ENCODE results near the gene SSTR4.
"Not testable (repeated sequence)": the region's sequence is repeated elsewhere in the genome, so short reads cannot be mapped to it uniquely, and the experiment has no call there.

Gene SSTR4

DNA sequence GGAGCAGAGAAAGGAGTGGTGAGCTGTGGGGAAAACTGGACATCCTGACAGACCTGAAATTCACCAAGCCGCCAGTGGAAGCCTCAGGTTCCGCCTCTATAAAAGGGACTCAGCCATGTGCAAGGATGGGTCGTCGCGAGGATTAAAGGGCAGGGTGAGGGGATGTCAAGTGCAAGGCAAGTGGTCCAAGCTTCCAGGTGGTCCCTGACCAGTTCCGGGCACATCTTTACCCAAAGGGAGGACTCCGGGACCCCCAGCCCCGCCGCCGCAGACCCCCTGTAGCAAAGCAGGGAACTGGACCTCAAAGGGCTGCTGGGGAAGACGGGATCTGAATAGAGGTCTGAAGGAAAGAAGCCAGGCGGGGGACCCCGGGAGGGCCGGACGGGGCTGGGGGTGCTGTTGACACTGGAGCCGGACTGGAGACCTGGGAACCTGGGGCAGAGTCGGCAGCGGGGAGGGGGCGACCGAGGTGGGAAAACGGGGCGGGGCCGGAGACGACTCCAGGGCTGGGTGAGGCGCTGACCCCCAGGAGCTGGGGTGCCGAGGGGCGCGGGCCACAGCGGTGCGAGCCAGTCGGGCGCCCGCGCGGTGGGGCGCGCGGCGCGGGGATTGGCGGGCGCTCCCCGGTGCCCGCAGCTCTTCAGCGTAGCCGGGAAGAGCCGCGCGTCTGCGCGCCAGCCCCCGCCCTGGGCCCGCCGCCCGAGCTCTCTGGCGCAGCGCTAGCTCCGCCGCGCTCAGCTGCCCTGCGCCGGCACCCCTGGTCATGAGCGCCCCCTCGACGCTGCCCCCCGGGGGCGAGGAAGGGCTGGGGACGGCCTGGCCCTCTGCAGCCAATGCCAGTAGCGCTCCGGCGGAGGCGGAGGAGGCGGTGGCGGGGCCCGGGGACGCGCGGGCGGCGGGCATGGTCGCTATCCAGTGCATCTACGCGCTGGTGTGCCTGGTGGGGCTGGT is at the start of gene SSTR4:
Gene SSTR4 (plus strand): TSS at position 592 of the 951 bp plus-strand sequence. CDS start 172 bp downstream, at position 764.
- DNase-seq (ENCODE audit: low spot score): no peak

DNA sequence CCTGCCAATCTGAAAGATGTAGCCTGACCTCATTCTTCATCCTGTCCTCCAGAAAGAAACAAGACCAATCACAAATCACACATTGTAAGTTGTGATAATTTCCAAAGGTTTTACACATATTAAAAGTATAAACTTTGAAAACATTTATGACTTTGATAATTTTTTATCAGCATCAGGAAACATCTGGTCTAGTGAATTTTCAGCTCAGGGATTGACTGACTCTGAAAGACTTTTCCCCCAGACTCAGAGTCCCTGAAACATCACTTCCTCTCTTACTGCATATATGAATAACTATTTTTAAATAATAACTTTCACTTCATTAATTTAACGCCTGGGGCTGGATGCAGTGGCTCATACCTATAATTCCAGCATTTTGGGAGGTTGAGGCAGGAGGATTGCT is 48.5 kb upstream of the SSTR4 start:
- no peak for DNase-seq (ENCODE audit: low spot score)

GRCh38 chr20:22991424-22991823 is 43.7 kb upstream of the SSTR4 start:
- DNase-seq (ENCODE audit: low spot score): not testable (repeated sequence)

GRCh38 chr20:22993823-22994222 is 41.3 kb upstream of the SSTR4 start:
- DNase-seq (ENCODE audit: low spot score): no peak

DNA sequence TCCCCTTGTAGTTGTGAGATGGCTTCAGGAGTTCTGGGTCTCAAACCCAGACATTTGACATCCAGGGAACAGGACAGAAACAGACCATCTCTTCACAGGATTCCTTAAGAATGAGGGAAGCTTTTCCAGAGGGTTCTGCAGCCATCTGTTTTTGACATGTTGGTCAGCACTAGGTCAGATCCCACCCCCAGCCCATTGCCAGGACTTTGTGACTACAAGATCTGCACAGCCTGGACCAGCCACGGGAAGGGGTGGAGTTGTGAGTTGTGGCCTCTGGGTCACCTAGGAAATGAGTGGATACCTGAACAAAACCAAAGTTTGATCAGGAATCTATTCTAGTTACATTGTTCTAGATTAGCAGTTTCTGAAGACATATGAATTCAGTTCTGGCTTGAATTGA is 39.2 kb upstream of the SSTR4 start:
- no peak for DNase-seq (ENCODE audit: low spot score)

DNA sequence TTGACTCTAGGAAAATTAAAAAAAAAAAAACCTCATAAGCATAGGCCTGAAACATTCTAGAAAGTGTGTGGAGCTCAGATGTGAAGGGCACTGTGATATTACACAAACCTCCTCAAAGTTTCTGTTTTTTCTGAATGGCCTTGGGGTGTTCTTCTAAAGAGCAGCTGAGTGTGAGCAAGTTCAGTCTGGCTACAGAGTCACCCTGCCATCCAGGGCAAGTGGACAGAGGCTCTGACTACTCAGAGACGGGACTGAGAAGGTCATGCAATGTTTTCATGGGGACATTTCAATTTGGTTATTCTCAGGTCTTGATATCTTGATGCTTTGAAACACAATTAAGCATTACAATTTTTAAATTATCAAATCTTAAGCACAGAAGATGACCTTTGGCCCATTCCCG is 36.6 kb upstream of the SSTR4 start:
- no peak for DNase-seq (ENCODE audit: low spot score)

DNA sequence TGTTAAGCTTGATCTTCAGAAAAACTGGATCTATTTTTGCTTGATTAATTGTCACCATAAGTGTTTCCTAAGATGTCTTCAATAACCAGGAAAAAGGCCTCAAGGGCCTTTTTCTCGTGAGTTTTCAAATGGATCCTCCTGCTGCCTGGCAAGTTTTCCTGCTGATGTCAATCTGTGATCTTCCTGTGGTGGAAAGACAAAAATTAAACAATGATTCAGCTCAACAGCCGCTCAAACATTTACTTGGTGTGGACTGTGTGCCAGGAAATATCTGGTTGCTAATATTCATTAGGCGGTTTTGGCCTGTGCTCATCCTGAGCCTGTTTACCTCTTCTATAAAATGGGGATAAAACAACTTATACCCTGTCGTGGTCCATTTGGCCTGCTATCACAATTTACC is 35.4 kb upstream of the SSTR4 start:
- no peak for DNase-seq (ENCODE audit: low spot score)

GRCh38 chr20:23000232-23000947 is 34.7 kb upstream of the SSTR4 start:
- no peak for DNase-seq (ENCODE audit: low spot score)

DNA sequence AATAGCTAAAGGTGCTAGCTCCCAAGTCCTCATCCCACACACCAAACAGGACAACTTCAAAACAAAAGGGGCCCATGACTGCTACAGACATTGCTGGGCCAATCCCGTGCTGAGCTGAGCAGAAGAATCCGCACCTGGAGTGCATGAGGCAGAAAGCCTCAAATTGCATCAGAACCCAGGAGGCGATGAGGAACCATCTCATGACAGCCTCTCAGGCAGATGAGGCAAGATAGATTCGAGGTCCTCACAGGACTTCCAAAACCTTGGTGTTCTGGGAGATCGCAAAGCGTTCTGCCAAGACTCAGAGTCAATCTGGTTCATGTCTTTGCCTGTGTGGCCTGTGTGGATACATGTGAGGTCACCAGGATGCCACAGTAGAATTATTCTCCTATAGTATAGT is 32.8 kb upstream of the SSTR4 start:
- DNase-seq (ENCODE audit: low spot score): no peak

DNA sequence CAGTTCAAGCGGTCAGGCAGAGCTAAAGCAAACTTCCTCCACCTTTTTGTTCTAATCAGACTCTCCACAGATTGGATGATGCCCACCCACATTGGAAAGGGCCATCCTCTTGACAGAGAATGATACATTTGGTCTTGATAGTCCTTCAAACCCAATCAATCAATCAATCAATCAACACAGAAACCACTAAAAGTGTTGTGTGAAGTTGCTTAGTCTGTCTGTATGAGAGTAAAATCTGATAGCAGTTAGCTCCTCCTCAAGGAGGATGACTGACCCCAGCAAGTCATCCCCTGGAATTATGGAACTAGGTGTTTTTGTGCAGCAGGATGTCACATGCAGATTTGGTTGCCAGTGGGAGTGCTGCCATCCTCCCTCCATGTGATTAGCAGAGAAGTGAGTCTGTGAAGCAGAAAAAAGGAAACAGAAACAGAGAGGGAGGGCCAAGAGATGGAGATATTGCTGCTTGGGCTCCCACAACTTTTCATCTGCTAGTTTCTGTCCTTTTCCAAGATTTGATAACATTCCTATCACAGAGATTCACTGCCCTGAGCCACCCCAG is 32.0 kb upstream of the SSTR4 start:
- DNase-seq (ENCODE audit: low spot score): no peak

GRCh38 chr20:23003881-23004460 is 31.1 kb upstream of the SSTR4 start:
- DNase-seq (ENCODE audit: low spot score): no peak

GRCh38 chr20:23005776-23006175 is 29.3 kb upstream of the SSTR4 start:
- no peak for DNase-seq (ENCODE audit: low spot score)

- DNase-seq (ENCODE audit: low spot score): no peak
These were observed 27.6 kb upstream of the SSTR4 start for GRCh38 chr20:23007462-23007861.

GRCh38 chr20:23007886-23008655 is 27.0 kb upstream of the SSTR4 start:
- DNase-seq (ENCODE audit: low spot score): no peak

GRCh38 chr20:23008667-23009066 is 26.4 kb upstream of the SSTR4 start:
- no peak for DNase-seq (ENCODE audit: low spot score)

- no peak for DNase-seq (ENCODE audit: low spot score)
These were observed 25.5 kb upstream of the SSTR4 start for GRCh38 chr20:23009636-23010035.

- no peak for DNase-seq (ENCODE audit: low spot score)
These were observed 25.0 kb upstream of the SSTR4 start for GRCh38 chr20:23010096-23010495.

GRCh38 chr20:23011008-23011721 is 23.9 kb upstream of the SSTR4 start:
- DNase-seq (ENCODE audit: low spot score): no peak

DNA sequence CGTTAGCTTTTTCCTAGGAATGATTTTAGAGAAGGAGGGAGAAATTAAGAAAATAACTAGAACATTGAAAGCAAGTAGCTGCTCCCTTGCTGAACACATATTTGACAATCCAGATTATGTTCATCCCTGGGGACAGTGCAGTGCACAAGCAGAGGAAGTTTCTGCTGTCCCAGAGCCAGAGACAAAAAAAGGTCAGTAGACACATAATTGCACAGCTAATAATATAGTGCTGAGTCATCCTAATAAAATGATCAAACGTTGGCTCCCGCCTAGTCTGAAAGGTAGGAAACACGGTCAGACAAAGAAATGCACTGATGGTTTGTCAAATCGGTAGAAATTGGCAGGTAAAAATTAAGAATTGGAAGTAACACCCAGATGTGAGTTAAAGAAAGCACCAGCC is 21.7 kb upstream of the SSTR4 start:
- no peak for DNase-seq (ENCODE audit: low spot score)

DNA sequence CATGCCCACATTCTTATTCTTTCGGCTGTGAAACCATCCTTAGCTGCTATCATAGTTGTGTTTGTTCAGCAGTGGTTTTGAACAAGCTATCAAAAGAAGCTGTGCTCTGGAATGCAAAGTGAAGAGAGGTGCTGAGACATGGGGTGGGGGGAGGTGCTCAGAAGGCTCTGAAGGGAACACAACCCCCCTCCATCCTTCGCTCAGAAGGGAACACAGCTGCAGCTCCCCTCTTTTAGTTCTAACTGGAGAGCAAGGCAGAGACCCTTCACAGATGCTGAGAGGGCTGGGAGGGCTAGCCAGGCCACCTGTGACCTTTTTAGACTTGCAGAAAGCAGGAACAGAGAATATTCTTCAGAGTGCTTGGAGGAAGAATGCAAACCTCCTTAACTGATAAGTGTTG is 17.6 kb upstream of the SSTR4 start:
- no peak for DNase-seq (ENCODE audit: low spot score)

GRCh38 chr20:23018432-23018831 is 16.7 kb upstream of the SSTR4 start:
- DNase-seq (ENCODE audit: low spot score): no peak
